Osteocyte (in vitro differentiated cells): ENCODE measurements around the gene PTPRN2. TPM values are rescaled to one million over a fixed set of nuclear protein-coding genes. Genes with fewer than 3 reads are reported as not detected.
A peak's percentile ranks its signal among the peaks of the same experiment; 100 is the strongest.

ENCODE experiments used
- DNase-seq: peaks from one replicate; pipeline ENCODE4 v3.0.0; 2021; ENCODE audit warnings: mixed read lengths; ENCODE audit not compliant: unreplicated experiment; ENCODE audit errors: extremely low spot score
- H3K27ac Mint-ChIP-seq: one replicate; pipeline ENCODE4 v1.8.0; 2021; ENCODE audit warnings: mild to moderate bottlenecking, mixed read lengths; ENCODE audit not compliant: unreplicated experiment
- H3K27me3 Mint-ChIP-seq: one replicate; pipeline ENCODE4 v1.8.0; 2021; ENCODE audit warnings: mixed read lengths; ENCODE audit not compliant: unreplicated experiment
- H3K36me3 Mint-ChIP-seq: one replicate; pipeline ENCODE4 v1.8.0; 2021; ENCODE audit warnings: mixed read lengths; ENCODE audit not compliant: unreplicated experiment
- H3K4me1 Mint-ChIP-seq: one replicate; pipeline ENCODE4 v1.8.0; 2021; ENCODE audit warnings: mixed read lengths; ENCODE audit not compliant: unreplicated experiment
- H3K4me3 Mint-ChIP-seq: one replicate; pipeline ENCODE4 v1.8.0; 2021; ENCODE audit warnings: mild to moderate bottlenecking, moderate library complexity, mixed read lengths; ENCODE audit not compliant: unreplicated experiment
- H3K9me3 Mint-ChIP-seq: one replicate; pipeline ENCODE4 v1.8.0; 2021; ENCODE audit warnings: mixed read lengths; ENCODE audit not compliant: unreplicated experiment
- CTCF ChIP-seq: fragments of 200-600 bp; sonication (generic); IDR thresholded peaks from 2 replicates; pipeline ENCODE4 v1.5.0; 2021; ENCODE audit warnings: antibody characterized with exemption, mild to moderate bottlenecking, moderate library complexity
- total RNA-seq: library from RNA; stranded (reverse); gene quantifications from 2 replicates; pipeline ENCODE4 v1.2.1, GENCODE V29; 2021

Gene PTPRN2
- total RNA-seq, 1 donor from 2014 or later: 0.59 TPM

GRCh38 chr7:157516911-157517781 lies 1070.5 kb downstream of the PTPRN2 start:
- Mint-ChIP-seq H3K36me3 (no peaks in the 10 kb centered on the region), H3K4me1 (no peaks in the 10 kb centered on the region), H3K27ac (no peak overlapping the region), H3K9me3 (no peaks in the 10 kb centered on the region), H3K4me3 (no peak overlapping the region), H3K27me3 (no peaks in the 10 kb centered on the region)
- DNase-seq: peak; percentile 85
- no peak for TF ChIP-seq CTCF

GRCh38 chr7:157516311-157516710 lies 1071.3 kb downstream of the PTPRN2 start:
- Mint-ChIP-seq H3K27me3 (no peaks in the 10 kb centered on the region), H3K36me3 (no peaks in the 10 kb centered on the region), H3K4me3 (no peak overlapping the region), H3K9me3 (no peaks in the 10 kb centered on the region), H3K4me1 (no peaks in the 10 kb centered on the region), H3K27ac (no peak overlapping the region)
- TF ChIP-seq CTCF: no peak
- peak; percentile 78 for DNase-seq

- Mint-ChIP-seq H3K27ac (no peak overlapping the region), H3K36me3 (no peaks in the 10 kb centered on the region), H3K27me3 (no peaks in the 10 kb centered on the region), H3K9me3 (no peaks in the 10 kb centered on the region), H3K4me3 (no peak overlapping the region), H3K4me1 (no peaks in the 10 kb centered on the region)
- no peak for TF ChIP-seq CTCF
- DNase-seq: peak; percentile 80
Observed at GRCh38 chr7:157515342-157516041, 1072.1 kb downstream of the PTPRN2 start.

GRCh38 chr7:157514746-157515145 lies 1072.9 kb downstream of the PTPRN2 start:
- no peak overlapping the region for H3K4me3 Mint-ChIP-seq
- no peaks in the 10 kb centered on the region for H3K36me3 Mint-ChIP-seq
- no peak overlapping the region for H3K27ac Mint-ChIP-seq
- no peaks in the 10 kb centered on the region for H3K9me3 Mint-ChIP-seq
- no peak for TF ChIP-seq CTCF
- peaks cover 2% of the 10 kb centered on the region for H3K27me3 Mint-ChIP-seq
- H3K4me1 Mint-ChIP-seq: no peaks in the 10 kb centered on the region
- peak; percentile 53 for DNase-seq

DNA sequence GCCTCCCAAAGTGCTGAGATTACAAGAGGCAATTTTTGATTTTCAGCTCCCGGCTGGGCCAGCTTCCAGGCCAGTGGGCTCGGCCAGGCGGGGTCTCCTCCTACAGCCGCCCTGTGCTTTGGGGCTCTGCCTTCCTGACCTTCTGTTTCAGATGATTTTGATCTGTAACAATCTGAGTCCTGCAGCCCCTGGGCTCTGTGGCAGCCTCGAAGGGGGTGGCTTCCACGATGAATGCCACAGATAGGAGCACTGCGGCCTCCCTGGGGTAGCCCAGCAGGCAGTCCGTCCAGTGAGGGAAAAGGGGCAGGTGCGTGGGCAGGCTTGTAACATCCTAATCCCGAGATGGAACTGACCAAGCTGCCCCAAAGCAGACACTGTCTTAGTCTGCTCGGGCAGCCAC lies 1073.3 kb downstream of the PTPRN2 start:
- no peaks in the 10 kb centered on the region for H3K9me3 Mint-ChIP-seq
- no peak overlapping the region for H3K4me3 Mint-ChIP-seq
- no peaks in the 10 kb centered on the region for H3K4me1 Mint-ChIP-seq
- no peaks in the 10 kb centered on the region for H3K36me3 Mint-ChIP-seq
- H3K27me3 Mint-ChIP-seq: peaks cover 2% of the 10 kb centered on the region
- peak; percentile 76 for DNase-seq
- TF ChIP-seq CTCF: no peak
- no peak overlapping the region for H3K27ac Mint-ChIP-seq
